Ascending aorta (tissue), 2 donors: ENCODE measurements around the gene HAUS8. TPM values are rescaled to one million over a fixed set of nuclear protein-coding genes. Genes with fewer than 3 reads are reported as not detected.
A peak's percentile ranks its signal among the peaks of the same experiment; 100 is the strongest.

Source experiments
- DNase-seq, 2 donors: peaks; one replicate each; pipeline ENCODE4 v3.0.0-alpha.2; 2019; ENCODE audit warnings: low spot score in 2 of 2
- H3K27ac ChIP-seq, 2 donors: fragments of 200-600 bp; sonication (generic); one replicate each; pipeline ENCODE4 v1.5.1; 2016 to 2017; ENCODE audit warnings: mild to moderate bottlenecking in 1 of 2
- H3K27me3 ChIP-seq: fragments of 200-600 bp; sonication (generic); one replicate; pipeline ENCODE4 v1.5.1; 2017
- H3K36me3 ChIP-seq, 2 donors: fragments of 200-600 bp; sonication (generic); one replicate each; pipeline ENCODE4 v1.5.1; 2016
- H3K4me1 ChIP-seq, 2 donors: fragments of 200-600 bp; sonication (generic); one replicate each; pipeline ENCODE4 v1.5.1; 2016 to 2017; ENCODE audit warnings: mild to moderate bottlenecking in 1 of 2
- H3K4me3 ChIP-seq, 2 donors: fragments of 200-600 bp; sonication (generic); one replicate each; pipeline ENCODE4 v1.5.1; 2016 to 2017; ENCODE audit warnings: mild to moderate bottlenecking in 1 of 2
- H3K9me3 ChIP-seq, 2 donors: fragments of 200-600 bp; sonication (generic); one replicate each; pipeline ENCODE4 v1.5.1; 2016
- intact Hi-C: fragments of 100-400 bp; cut with DNase I; formaldehyde crosslinking; loops from one replicate; pipeline ENCODE4 v1.15.1; 2023
- total RNA-seq: library from RNA; depleted of rRNA; stranded (reverse); fragments of >200 nt; gene quantifications from one replicate; pipeline ENCODE4 v1.1.0, GENCODE V29; 2016
- TF ChIP-seq, protein P1 (sequence below), 3 experiments: fragments of 200-600 bp in 2 of 3; fragments of 450-650 bp in 1 of 3; sonication (generic) in 2 of 3; IDR thresholded peaks; one replicate each; pipeline ENCODE4 v1.5.1; 2016 to 2019; ENCODE audit warnings: antibody characterized with exemption in 3 of 3, mild to moderate bottlenecking in 1 of 3, moderate library complexity in 1 of 3

Gene HAUS8
- total RNA-seq, 1 donor from 2014 or later, result 4.3 TPM

- no peaks in the 10 kb centered on the region for H3K9me3 ChIP-seq
- H3K4me1 ChIP-seq, result no peaks in the 10 kb centered on the region
- no peak overlapping the region for H3K4me3 ChIP-seq
- H3K36me3 ChIP-seq, result peaks cover 46% of the 10 kb centered on the region in 2 donors
- intact Hi-C loops, result loop anchor here (5.0 kb wide), 1 partner anchor 337 kb away; the partner anchor contains the start of gene NWD1
- H3K27me3 ChIP-seq, result no peaks in the 10 kb centered on the region
- DNase-seq, result no peak
- TF ChIP-seq, protein P1, sequence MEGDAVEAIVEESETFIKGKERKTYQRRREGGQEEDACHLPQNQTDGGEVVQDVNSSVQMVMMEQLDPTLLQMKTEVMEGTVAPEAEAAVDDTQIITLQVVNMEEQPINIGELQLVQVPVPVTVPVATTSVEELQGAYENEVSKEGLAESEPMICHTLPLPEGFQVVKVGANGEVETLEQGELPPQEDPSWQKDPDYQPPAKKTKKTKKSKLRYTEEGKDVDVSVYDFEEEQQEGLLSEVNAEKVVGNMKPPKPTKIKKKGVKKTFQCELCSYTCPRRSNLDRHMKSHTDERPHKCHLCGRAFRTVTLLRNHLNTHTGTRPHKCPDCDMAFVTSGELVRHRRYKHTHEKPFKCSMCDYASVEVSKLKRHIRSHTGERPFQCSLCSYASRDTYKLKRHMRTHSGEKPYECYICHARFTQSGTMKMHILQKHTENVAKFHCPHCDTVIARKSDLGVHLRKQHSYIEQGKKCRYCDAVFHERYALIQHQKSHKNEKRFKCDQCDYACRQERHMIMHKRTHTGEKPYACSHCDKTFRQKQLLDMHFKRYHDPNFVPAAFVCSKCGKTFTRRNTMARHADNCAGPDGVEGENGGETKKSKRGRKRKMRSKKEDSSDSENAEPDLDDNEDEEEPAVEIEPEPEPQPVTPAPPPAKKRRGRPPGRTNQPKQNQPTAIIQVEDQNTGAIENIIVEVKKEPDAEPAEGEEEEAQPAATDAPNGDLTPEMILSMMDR (IDR thresholded peaks at IDR 0.05), result no peak
- no peak overlapping the region for H3K27ac ChIP-seq
Measured at GRCh38 chr19:17054746-17055145, 20.5 kb downstream of the HAUS8 start.

DNA sequence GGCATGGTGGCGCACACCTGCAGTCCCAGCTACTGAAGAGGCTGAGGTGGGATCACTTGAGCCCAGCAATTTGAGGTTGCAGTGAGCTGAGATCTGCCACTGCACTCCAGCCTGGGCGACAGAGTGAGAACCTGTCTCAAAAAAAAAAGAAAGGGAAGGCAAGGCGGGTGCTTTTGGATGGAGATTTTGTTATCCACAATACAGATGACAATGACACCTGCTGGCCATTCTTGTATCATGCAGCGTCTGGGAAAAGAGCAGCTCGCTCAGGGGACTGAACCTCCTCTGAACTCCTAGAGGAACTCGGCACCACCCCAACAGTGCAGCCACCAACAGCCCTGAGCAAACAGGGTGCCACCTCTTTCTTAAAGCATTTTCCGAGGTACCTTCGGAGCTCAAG, 22.8 kb downstream of the HAUS8 start:
- Histone ChIP-seq H3K4me1 (no peaks in the 10 kb centered on the region), H3K36me3 (peaks cover 30 to 32% of the 10 kb centered on the region in 2 donors), H3K27ac (no peak overlapping the region), H3K9me3 (no peaks in the 10 kb centered on the region), H3K27me3 (no peaks in the 10 kb centered on the region), H3K4me3 (no peak overlapping the region)
- no peak for DNase-seq
- intact Hi-C loops, result loop anchor here (1.0 to 5.0 kb wide), 2 partner anchors 281 to 335 kb away; partner anchors contain the start of gene NWD1
- TF ChIP-seq, protein P1 (IDR thresholded peaks at IDR 0.05), result peak; percentile 20 to 54 (median 36)

DNA sequence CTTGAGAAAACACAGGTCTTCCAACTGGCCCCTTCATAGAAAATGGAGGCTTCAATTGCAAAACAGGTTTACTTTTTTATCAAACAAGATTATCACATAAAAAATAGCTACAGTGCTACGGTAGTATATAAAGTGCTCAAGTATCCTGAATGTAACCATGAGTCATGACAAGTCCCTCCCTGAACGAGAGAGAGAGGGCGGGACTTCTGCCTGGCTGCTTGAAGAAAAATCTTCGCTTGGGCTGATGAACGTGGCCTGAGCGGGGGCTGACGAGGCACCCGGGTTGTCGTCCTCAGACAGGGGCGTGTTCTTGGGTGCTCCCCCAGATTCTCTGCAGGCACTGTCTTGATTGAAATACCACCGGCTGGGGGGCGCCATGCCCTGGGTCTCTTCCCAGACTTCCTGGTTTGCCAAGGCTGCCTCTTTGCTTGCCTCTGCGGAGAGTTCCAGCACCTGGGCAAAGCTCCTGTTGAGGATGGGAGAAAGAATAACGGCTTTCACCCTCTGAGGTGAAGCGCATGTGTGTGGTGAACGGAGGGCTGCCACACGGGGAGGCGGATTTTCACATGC, 25.5 kb downstream of the HAUS8 start:
- Histone ChIP-seq H3K4me3 (no peak overlapping the region), H3K36me3 (peaks cover 22 to 23% of the 10 kb centered on the region in 2 donors), H3K9me3 (no peaks in the 10 kb centered on the region), H3K27ac (no peak overlapping the region), H3K27me3 (no peaks in the 10 kb centered on the region), H3K4me1 (no peaks in the 10 kb centered on the region)
- TF ChIP-seq, protein P1 (IDR thresholded peaks at IDR 0.05), result no peak
- no peak for DNase-seq
- intact Hi-C loops, result loop anchor here (5.0 kb wide), 1 partner anchor 332 kb away; the partner anchor contains the start of gene NWD1

DNA sequence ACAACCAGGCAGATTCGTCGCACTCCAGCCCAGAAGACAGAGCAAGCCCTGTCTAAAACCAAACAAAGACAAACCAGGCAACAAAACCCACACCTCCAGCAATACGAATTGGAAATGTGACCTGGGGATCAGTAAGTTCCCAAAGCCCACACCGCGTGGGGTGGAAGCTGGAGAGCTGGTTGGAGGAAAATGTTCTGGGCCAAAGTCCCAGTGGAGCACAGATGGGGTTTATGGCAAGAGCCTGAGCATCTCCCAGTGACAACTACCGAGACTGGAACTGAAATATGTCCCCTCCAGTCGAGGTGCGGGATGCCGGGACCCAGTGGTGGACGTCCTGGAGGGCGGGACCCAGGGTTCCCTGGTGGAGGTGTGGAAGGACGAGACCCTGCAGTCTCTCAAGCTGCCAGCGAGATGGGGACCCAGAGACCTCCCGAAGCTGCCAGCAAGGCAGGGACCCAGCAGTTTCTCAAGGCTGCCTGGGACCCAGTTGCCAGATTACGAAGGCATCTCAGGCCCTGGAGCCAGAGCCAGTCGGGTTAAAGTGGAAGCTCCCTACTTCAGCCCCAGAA, 26.3 kb downstream of the HAUS8 start:
- no peak overlapping the region for H3K27ac ChIP-seq
- no peak overlapping the region for H3K4me3 ChIP-seq
- H3K36me3 ChIP-seq, result peaks cover 17 to 19% of the 10 kb centered on the region in 2 donors
- H3K9me3 ChIP-seq, result no peaks in the 10 kb centered on the region
- no peaks in the 10 kb centered on the region for H3K4me1 ChIP-seq
- intact Hi-C loops, result no loop called here
- H3K27me3 ChIP-seq, result no peaks in the 10 kb centered on the region
- TF ChIP-seq, protein P1 (IDR thresholded peaks at IDR 0.05), result no peak
- DNase-seq, result no peak

DNA sequence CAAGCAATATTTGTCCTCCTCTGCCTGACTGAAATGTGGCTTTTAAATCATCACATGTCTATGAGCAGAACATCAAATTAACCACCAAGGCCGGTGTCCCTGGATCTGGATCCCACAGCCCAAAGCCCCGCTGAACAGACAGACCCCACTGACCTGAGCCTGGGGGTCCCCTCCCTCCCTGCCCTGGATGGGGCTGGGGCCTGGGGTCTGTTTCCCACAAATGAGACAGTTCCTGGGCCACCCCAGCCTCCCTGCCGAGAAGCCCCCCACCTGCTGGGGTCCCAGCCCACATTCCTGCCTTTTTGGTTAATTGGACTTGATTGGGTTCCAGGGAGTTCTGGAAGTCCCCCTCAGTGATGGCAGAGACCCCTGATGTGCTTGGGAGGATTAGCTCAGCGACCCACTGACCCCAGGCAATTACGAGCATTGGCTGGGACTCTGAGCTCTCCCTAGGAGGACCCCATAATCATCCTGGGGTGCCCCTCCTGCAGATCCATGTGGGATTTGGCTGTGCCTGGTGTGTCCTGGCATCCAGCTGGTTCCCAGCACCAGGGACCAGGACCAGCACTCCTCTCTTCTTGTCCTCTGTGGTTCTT, 29.2 kb downstream of the HAUS8 start:
- Histone ChIP-seq H3K36me3 (peaks cover 12 to 14% of the 10 kb centered on the region in 2 donors), H3K4me3 (no peak overlapping the region), H3K4me1 (no peaks in the 10 kb centered on the region), H3K27me3 (no peaks in the 10 kb centered on the region), H3K9me3 (no peaks in the 10 kb centered on the region), H3K27ac (no peak overlapping the region)
- intact Hi-C loops, result no loop called here
- DNase-seq, result no peak
- TF ChIP-seq, protein P1 (IDR thresholded peaks at IDR 0.05), result no peak
